SU-DHL-6 (cell line): ENCODE results near the gene PRTG.
A peak's percentile ranks its signal among the peaks of the same experiment; 100 is the strongest.
"Not testable (repeated sequence)": the region's sequence is repeated elsewhere in the genome, so short reads cannot be mapped to it uniquely, and the experiment has no call there.

Experiments used
- H2AFZ ChIP-seq: fragments of 200-600 bp; sonication (generic); 2 replicates; pipeline ENCODE4 v1.6.1; 2014; ENCODE audit warnings: low read depth, mild to moderate bottlenecking, moderate library complexity, mixed read lengths, antibody characterized with exemption, low read length; ENCODE audit not compliant: severe bottlenecking
- H3F3A ChIP-seq: fragments of 200-600 bp; shearing (Covaris generic); 2 replicates; pipeline ENCODE4 v1.6.0; 2016; ENCODE audit warnings: antibody characterized with exemption, mild to moderate bottlenecking; ENCODE audit not compliant: insufficient read depth
- H3K27ac ChIP-seq: fragments of 200-600 bp; sonication (generic); 2 replicates; pipeline ENCODE4 v1.5.1; 2016; ENCODE audit warnings: low read depth, mild to moderate bottlenecking, low read length, moderate library complexity, mixed read lengths
- H3K27me3 ChIP-seq: fragments of 200-600 bp; sonication (generic), shearing (Covaris generic); 2 replicates; pipeline ENCODE4 v1.6.0; 2014; ENCODE audit warnings: mild to moderate bottlenecking, low read length
- H3K36me3 ChIP-seq: fragments of 200-600 bp; sonication (generic); 2 replicates; pipeline ENCODE4 v1.6.1; 2014; ENCODE audit warnings: mild to moderate bottlenecking, low read length, mixed read lengths
- H3K4me2 ChIP-seq: fragments of 300-600, 200-600 bp; shearing (Covaris generic), sonication (generic); 2 replicates; pipeline ENCODE4 v1.6.0; 2014; ENCODE audit warnings: low read length, low read depth, mild to moderate bottlenecking; ENCODE audit not compliant: poor library complexity, severe bottlenecking
- H3K4me3 ChIP-seq: fragments of 200-600 bp; sonication (generic); 2 replicates; pipeline ENCODE4 v1.5.1; 2014; ENCODE audit warnings: antibody characterized with exemption, low read length, mild to moderate bottlenecking, mixed read lengths; ENCODE audit not compliant: insufficient read depth, poor library complexity, severe bottlenecking
- H3K79me2 ChIP-seq: fragments of 200-600 bp; sonication (generic); 2 replicates; pipeline ENCODE4 v1.6.1; 2014; ENCODE audit warnings: mild to moderate bottlenecking, low read length, moderate library complexity; ENCODE audit not compliant: insufficient read depth
- H3K9ac ChIP-seq: fragments of 200-600 bp; sonication (generic); 2 replicates; pipeline ENCODE4 v1.7.0; 2014; ENCODE audit warnings: mild to moderate bottlenecking, low read length
- H3K9me2 ChIP-seq: fragments of 200-600 bp; sonication (generic); replicated peaks from 2 replicates; pipeline ENCODE4 v1.6.1; 2014; ENCODE audit warnings: low read length; ENCODE audit not compliant: insufficient read depth
- H3K9me3 ChIP-seq: fragments of 200-600 bp; sonication (generic); 2 replicates; pipeline ENCODE4 v1.6.1; 2014; ENCODE audit warnings: low read length, mixed read lengths; ENCODE audit not compliant: insufficient read depth
- H4K20me1 ChIP-seq: fragments of 200-600 bp; sonication (generic); 2 replicates; pipeline ENCODE4 v1.6.1; 2014; ENCODE audit warnings: low read depth, mild to moderate bottlenecking, antibody characterized with exemption, low read length, moderate library complexity, mixed read lengths
- CTCF ChIP-seq: fragments of 200-600 bp; sonication (generic); IDR thresholded peaks from one replicate; pipeline ENCODE4 v1.5.1; 2017; ENCODE audit warnings: antibody characterized with exemption, mild to moderate bottlenecking, low read length, moderate library complexity; ENCODE audit not compliant: insufficient read depth, poor library complexity, severe bottlenecking
- EZH2phosphoT487 ChIP-seq: fragments of 200-600 bp; sonication (generic), shearing (Covaris generic); conservative IDR thresholded peaks from 2 replicates; pipeline ENCODE4 v1.6.1; 2018; ENCODE audit warnings: mild to moderate bottlenecking, antibody characterized with exemption, low read length, moderate library complexity, mixed read lengths

Gene PRTG

GRCh38 chr15:55789066-55789660 lies 46.2 kb upstream of the PRTG start:
- H3K9ac ChIP-seq, result no peak overlapping the region
- no peak overlapping the region for H3K4me3 ChIP-seq
- H3K36me3 ChIP-seq, result no peaks in the 10 kb centered on the region
- no peaks in the 10 kb centered on the region for H4K20me1 ChIP-seq
- H3K4me2 ChIP-seq, result no peak overlapping the region
- TF ChIP-seq EZH2phosphoT487, result no peak
- peak; percentile 84 for TF ChIP-seq CTCF
- no peaks in the 10 kb centered on the region for H3F3A ChIP-seq
- no peak overlapping the region for H2AFZ ChIP-seq
- H3K27me3 ChIP-seq, result no peaks in the 10 kb centered on the region
- H3K9me2 ChIP-seq, result no peaks in the 10 kb centered on the region
- no peaks in the 10 kb centered on the region for H3K79me2 ChIP-seq
- H3K9me3 ChIP-seq, result no peaks in the 10 kb centered on the region
- no peak overlapping the region for H3K27ac ChIP-seq

- no peak for TF ChIP-seq EZH2phosphoT487
- no peak for TF ChIP-seq CTCF
- Histone ChIP-seq H3K4me2 (no peak overlapping the region), H3K9ac (no peak overlapping the region), H3K36me3 (no peaks in the 10 kb centered on the region), H3K27ac (no peak overlapping the region), H3K9me3 (no peaks in the 10 kb centered on the region), H4K20me1 (no peaks in the 10 kb centered on the region), H3K4me3 (no peak overlapping the region), H3F3A (no peaks in the 10 kb centered on the region), H3K9me2 (no peaks in the 10 kb centered on the region), H3K27me3 (no peaks in the 10 kb centered on the region), H2AFZ (no peak overlapping the region), H3K79me2 (no peaks in the 10 kb centered on the region)
These were observed 43.4 kb upstream of the PRTG start for GRCh38 chr15:55786341-55786740.

GRCh38 chr15:55785593-55785992 lies 42.6 kb upstream of the PRTG start:
- not testable (repeated sequence) for H2AFZ ChIP-seq, H3K4me2 ChIP-seq, H3K79me2 ChIP-seq, H3K27ac ChIP-seq, H4K20me1 ChIP-seq, H3K9ac ChIP-seq, H3K9me2 ChIP-seq, H3K9me3 ChIP-seq, H3K27me3 ChIP-seq, H3K36me3 ChIP-seq, H3F3A ChIP-seq, H3K4me3 ChIP-seq

GRCh38 chr15:55784286-55784685 lies 41.3 kb upstream of the PRTG start:
- no peaks in the 10 kb centered on the region for H3K9me3 ChIP-seq
- H3F3A ChIP-seq, result no peaks in the 10 kb centered on the region
- H4K20me1 ChIP-seq, result no peaks in the 10 kb centered on the region
- H3K4me2 ChIP-seq, result no peak overlapping the region
- H3K9me2 ChIP-seq, result no peaks in the 10 kb centered on the region
- H3K27ac ChIP-seq, result no peak overlapping the region
- no peaks in the 10 kb centered on the region for H3K36me3 ChIP-seq
- no peak overlapping the region for H2AFZ ChIP-seq
- H3K9ac ChIP-seq, result no peak overlapping the region
- no peak overlapping the region for H3K4me3 ChIP-seq
- no peaks in the 10 kb centered on the region for H3K79me2 ChIP-seq
- TF ChIP-seq CTCF (no peak), EZH2phosphoT487 (no peak)
- H3K27me3 ChIP-seq, result no peaks in the 10 kb centered on the region
